Osteoblast (primary cell): ENCODE data around the gene KRT13. TPM values are rescaled to one million over a fixed set of nuclear protein-coding genes. Genes with fewer than 3 reads are reported as not detected.
"Not testable (repeated sequence)": the region's sequence is repeated elsewhere in the genome, so short reads cannot be mapped to it uniquely, and the experiment has no call there.

Source experiments
- DNase-seq: peaks from one replicate; pipeline ENCODE4 v3.0.0; 2011; ENCODE audit warnings: low spot score, mixed read lengths; ENCODE audit not compliant: insufficient read length; ENCODE audit errors: missing footprints
- H2AFZ ChIP-seq: 2 replicates; pipeline ENCODE4 v1.6.0; 2011; ENCODE audit warnings: mild to moderate bottlenecking, low read length
- H3K27ac ChIP-seq: 2 replicates; pipeline ENCODE4 v1.5.1; 2011; ENCODE audit warnings: mild to moderate bottlenecking, low read depth, low read length, moderate library complexity
- H3K27me3 ChIP-seq: 2 replicates; pipeline ENCODE4 v1.6.0; 2012; ENCODE audit warnings: mild to moderate bottlenecking, control low read depth, inconsistent platforms, low read length, moderate library complexity; ENCODE audit not compliant: insufficient read depth
- H3K36me3 ChIP-seq: 2 replicates; pipeline ENCODE4 v1.5.1; 2011; ENCODE audit warnings: mild to moderate bottlenecking, low read length, control low read depth, moderate library complexity; ENCODE audit not compliant: insufficient read depth
- H3K4me1 ChIP-seq: 2 replicates; pipeline ENCODE4 v1.5.1; 2011; ENCODE audit warnings: mild to moderate bottlenecking, low read length, control low read depth, moderate library complexity; ENCODE audit not compliant: insufficient read depth
- H3K4me2 ChIP-seq: 2 replicates; pipeline ENCODE4 v1.6.0; 2011; ENCODE audit warnings: mild to moderate bottlenecking, low read length; ENCODE audit not compliant: insufficient read depth
- H3K4me3 ChIP-seq: fragments of 200-600 bp; sonication (generic); 3 replicates; pipeline ENCODE4 v1.5.1; 2012; ENCODE audit warnings: mild to moderate bottlenecking, low read length, inconsistent platforms; ENCODE audit not compliant: insufficient read depth
- H3K79me2 ChIP-seq: 2 replicates; pipeline ENCODE4 v1.6.0; 2012; ENCODE audit warnings: mild to moderate bottlenecking, low read length, control low read depth, inconsistent platforms; ENCODE audit not compliant: insufficient read depth
- H3K9me3 ChIP-seq: 2 replicates; pipeline ENCODE4 v1.5.1; 2011; ENCODE audit warnings: low read depth, low read length, control low read depth
- H4K20me1 ChIP-seq: 2 replicates; pipeline ENCODE4 v1.6.0; 2012; ENCODE audit warnings: mild to moderate bottlenecking, low read length, control low read depth; ENCODE audit not compliant: insufficient read depth
- total RNA-seq: library from RNA; depleted of rRNA; stranded (reverse); fragments of >200 nt; gene quantifications from 2 replicates; pipeline ENCODE4 v1.2.3, GENCODE V29; 2012
- TF ChIP-seq, protein P1 (sequence below): IDR thresholded peaks from 2 replicates; pipeline ENCODE4 v1.5.1; 2011; ENCODE audit warnings: mild to moderate bottlenecking, low read depth, low read length, moderate library complexity; ENCODE audit errors: extremely low read depth

The KRT13 gene
- total RNA-seq, 1 donor, result not detected

DNA sequence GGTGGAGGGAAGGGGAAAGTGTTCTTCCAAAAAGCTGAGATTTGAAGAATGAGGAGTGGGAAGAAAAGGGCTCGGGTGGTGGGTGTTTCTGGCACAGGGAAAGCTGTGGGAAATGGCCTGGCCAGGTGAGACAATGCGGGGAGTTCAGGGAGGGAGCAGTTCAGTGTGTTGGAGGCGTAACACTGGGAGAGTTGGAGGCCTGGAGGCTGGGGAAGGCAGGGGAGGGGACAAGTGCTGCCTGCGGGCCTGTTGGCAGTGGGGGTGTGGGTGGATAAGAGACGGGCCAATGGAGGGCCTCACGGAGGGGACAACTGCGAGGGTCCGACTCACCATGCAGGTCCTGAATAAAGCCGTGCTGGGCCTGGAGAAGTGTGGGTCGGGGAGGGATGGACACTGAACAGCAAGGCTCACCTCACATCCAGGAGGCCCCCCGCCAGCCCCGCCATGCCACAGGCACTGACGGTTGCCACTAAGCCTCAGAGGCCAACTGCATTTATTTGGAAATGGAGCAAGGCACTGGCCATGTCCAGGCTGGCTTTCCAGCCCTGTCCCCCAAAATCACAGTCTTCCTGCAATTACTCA is 40.5 kb upstream of the KRT13 start:
- DNase-seq, result no peak
- H3K4me2 ChIP-seq, result no peak overlapping the region

DNA sequence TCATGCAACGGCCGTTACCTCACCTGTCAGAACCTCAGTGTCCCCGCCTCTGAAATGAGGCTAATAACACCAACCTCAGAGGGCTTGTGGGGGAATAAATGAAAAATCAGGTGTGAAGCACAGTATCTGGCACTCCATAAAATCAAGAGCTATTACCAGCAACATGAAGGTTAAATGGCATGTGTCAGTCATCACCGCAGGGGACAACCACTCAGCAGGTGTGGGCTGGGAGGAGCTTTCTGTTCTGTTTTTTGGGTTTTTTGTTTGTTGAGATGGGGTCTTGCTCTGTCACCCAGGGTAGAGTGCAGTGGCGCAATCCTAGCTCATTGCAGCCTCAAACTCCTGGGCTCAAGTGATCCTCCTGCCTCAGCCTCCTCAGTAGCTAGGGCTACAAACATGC is 39.5 kb upstream of the KRT13 start:
- TF ChIP-seq, protein P1, sequence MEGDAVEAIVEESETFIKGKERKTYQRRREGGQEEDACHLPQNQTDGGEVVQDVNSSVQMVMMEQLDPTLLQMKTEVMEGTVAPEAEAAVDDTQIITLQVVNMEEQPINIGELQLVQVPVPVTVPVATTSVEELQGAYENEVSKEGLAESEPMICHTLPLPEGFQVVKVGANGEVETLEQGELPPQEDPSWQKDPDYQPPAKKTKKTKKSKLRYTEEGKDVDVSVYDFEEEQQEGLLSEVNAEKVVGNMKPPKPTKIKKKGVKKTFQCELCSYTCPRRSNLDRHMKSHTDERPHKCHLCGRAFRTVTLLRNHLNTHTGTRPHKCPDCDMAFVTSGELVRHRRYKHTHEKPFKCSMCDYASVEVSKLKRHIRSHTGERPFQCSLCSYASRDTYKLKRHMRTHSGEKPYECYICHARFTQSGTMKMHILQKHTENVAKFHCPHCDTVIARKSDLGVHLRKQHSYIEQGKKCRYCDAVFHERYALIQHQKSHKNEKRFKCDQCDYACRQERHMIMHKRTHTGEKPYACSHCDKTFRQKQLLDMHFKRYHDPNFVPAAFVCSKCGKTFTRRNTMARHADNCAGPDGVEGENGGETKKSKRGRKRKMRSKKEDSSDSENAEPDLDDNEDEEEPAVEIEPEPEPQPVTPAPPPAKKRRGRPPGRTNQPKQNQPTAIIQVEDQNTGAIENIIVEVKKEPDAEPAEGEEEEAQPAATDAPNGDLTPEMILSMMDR, result no peak
- Histone ChIP-seq H3K4me2 (no peak overlapping the region), H3K36me3 (no peaks in the 10 kb centered on the region), H3K4me3 (no peak overlapping the region), H3K27ac (no peak overlapping the region), H3K9me3 (no peaks in the 10 kb centered on the region), H3K27me3 (no peaks in the 10 kb centered on the region), H2AFZ (no peak overlapping the region), H3K4me1 (peaks cover 25% of the 10 kb centered on the region), H4K20me1 (no peaks in the 10 kb centered on the region), H3K79me2 (no peaks in the 10 kb centered on the region)
- no peak for DNase-seq

More for the DNA sequence above, 40.5 kb upstream of the KRT13 start:
- Histone ChIP-seq H3K36me3 (no peaks in the 10 kb centered on the region), H3K4me3 (no peak overlapping the region), H3K4me1 (peaks cover 25% of the 10 kb centered on the region), H3K27ac (no peak overlapping the region), H2AFZ (no peak overlapping the region), H3K27me3 (no peaks in the 10 kb centered on the region), H3K79me2 (no peaks in the 10 kb centered on the region), H4K20me1 (no peaks in the 10 kb centered on the region), H3K9me3 (no peaks in the 10 kb centered on the region)
- TF ChIP-seq, protein P1, result no peak

DNA sequence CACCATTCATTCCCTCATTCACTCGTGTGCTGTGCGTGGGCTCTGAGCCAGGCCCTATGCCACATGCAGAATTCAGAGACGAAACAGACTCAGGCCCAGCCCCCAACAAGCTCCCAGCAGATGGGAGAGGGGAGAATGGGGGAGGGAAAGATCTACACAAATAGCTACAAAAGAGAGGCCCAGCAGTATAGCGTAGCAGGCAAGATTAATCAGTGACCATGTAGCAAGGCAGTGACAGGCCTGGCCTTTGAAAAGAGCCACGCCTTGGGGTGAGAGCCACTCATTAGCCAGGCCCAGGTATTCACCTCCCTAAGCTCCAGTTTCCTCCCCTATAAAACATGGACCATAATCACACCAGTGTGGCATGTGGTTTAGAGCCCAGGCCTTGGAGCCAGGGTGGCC is 39.1 kb upstream of the KRT13 start:
- TF ChIP-seq, protein P1, result no peak
- no peaks in the 10 kb centered on the region for H3K79me2 ChIP-seq
- no peaks in the 10 kb centered on the region for H3K9me3 ChIP-seq
- no peaks in the 10 kb centered on the region for H3K36me3 ChIP-seq
- H3K4me3 ChIP-seq, result no peak overlapping the region
- H4K20me1 ChIP-seq, result no peaks in the 10 kb centered on the region
- H3K4me1 ChIP-seq, result peaks cover 20% of the 10 kb centered on the region
- no peak for DNase-seq
- no peak overlapping the region for H3K27ac ChIP-seq
- no peaks in the 10 kb centered on the region for H3K27me3 ChIP-seq
- H2AFZ ChIP-seq, result peak overlapping the region; percentile 69
- H3K4me2 ChIP-seq, result no peak overlapping the region

DNA sequence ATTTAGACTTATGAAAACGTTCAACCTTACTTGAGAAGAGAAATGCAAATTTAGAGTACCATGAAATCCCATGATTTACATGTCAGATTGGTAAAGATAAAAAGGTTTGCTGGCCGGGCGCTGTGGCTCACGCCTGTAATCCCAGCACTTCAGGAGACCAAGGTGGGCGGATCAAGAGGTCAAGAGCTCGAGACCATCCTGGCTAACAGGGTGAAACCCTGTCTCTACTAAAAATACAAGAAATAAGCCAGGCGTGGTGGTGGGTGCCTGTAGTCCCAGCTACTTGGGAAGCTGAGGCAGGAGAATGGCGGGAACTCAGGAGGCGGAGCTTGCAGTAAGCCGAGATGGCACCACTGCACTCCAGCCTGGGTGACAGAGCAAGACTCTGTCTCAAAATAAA is 37.4 kb upstream of the KRT13 start:
- not testable (repeated sequence) for H3K79me2 ChIP-seq, H3K4me2 ChIP-seq, H4K20me1 ChIP-seq, H3K27ac ChIP-seq, DNase-seq, H3K27me3 ChIP-seq, H3K9me3 ChIP-seq, H2AFZ ChIP-seq, H3K4me3 ChIP-seq, H3K36me3 ChIP-seq
- peaks cover 22% of the 10 kb centered on the region for H3K4me1 ChIP-seq
